KMS-11 (cell line): ENCODE measurements around the gene SEL1L3.

Experiments used
- H2AFZ ChIP-seq: fragments of 200-600 bp; sonication (generic); 2 replicates; pipeline ENCODE4 v1.6.1; 2016; ENCODE audit warnings: antibody characterized with exemption, mixed run types, low read depth
- H3K27ac ChIP-seq: fragments of 200-600 bp; sonication (generic); 2 replicates; pipeline ENCODE4 v1.6.1; 2016; ENCODE audit warnings: mild to moderate bottlenecking, mixed run types
- H3K27me3 ChIP-seq: fragments of 200-600 bp; sonication (generic); 2 replicates; pipeline ENCODE4 v1.6.1; 2017; ENCODE audit warnings: mild to moderate bottlenecking, low read depth, mixed run types, moderate library complexity; ENCODE audit not compliant: insufficient read depth
- H3K36me3 ChIP-seq: fragments of 200-600 bp; sonication (generic); 2 replicates; pipeline ENCODE4 v1.6.1; 2017; ENCODE audit warnings: mild to moderate bottlenecking, mixed run types; ENCODE audit not compliant: insufficient read depth
- H3K4me1 ChIP-seq: fragments of 200-600 bp; sonication (generic); 2 replicates; pipeline ENCODE4 v1.6.1; 2016; ENCODE audit warnings: mild to moderate bottlenecking, low read depth, mixed run types; ENCODE audit not compliant: poor library complexity, severe bottlenecking
- H3K4me2 ChIP-seq: fragments of 200-600 bp; sonication (generic); 2 replicates; pipeline ENCODE4 v1.7.0; 2016; ENCODE audit warnings: mild to moderate bottlenecking, mixed run types
- H3K4me3 ChIP-seq: fragments of 200-600 bp; sonication (generic); IDR thresholded peaks from 2 replicates; pipeline ENCODE4 v1.6.1; 2017; ENCODE audit warnings: low read depth, low read length, mixed read lengths; ENCODE audit not compliant: insufficient read depth
- H3K79me2 ChIP-seq: fragments of 200-600 bp; sonication (generic); 2 replicates; pipeline ENCODE4 v1.6.1; 2016; ENCODE audit warnings: low read depth, mixed run types; ENCODE audit not compliant: insufficient read depth
- H3K9ac ChIP-seq: fragments of 200-600 bp; sonication (generic); 2 replicates; pipeline ENCODE4 v1.6.1; 2016; ENCODE audit warnings: mild to moderate bottlenecking, mixed run types
- H4K20me1 ChIP-seq: fragments of 200-600 bp; sonication (generic); 2 replicates; pipeline ENCODE4 v1.6.1; 2016; ENCODE audit warnings: mild to moderate bottlenecking, mixed run types; ENCODE audit not compliant: insufficient read depth
- TF ChIP-seq, protein P1 (sequence below): fragments of 200-600 bp; sonication (generic); conservative IDR thresholded peaks from 2 replicates; pipeline ENCODE4 v1.6.1; 2017; ENCODE audit warnings: low read depth, mild to moderate bottlenecking, antibody characterized with exemption, low read length, moderate library complexity, mixed read lengths

SEL1L3 gene

DNA sequence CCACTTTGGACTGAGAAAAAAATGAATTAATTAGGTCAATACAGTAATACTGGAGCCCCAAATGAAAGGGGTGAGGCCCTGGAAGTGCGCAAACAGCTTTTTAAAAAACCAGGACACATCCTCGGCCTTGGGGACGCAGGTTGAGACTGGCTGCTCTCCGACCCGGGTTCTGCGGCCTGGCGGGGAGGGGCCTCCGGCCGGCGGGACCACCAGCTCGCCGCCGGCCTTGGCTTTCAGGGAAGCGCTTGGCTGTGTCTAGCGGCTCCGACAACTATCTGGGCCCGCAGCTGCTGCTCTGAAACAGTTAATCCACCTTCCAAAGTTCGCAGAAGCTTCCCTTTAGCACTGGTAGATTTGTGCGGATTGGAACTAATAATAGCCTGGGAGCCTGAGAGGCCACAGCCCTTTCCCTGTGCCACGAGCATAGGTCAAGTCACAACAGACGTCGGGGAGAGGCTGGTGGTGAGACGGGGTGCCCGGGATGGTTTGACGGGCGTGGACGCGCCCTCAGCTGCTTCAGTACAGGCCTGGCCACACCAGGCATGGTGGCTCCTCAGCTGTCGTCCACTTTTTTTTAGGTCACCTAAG lies 1.1 kb upstream of the SEL1L3 start:
- TF ChIP-seq, protein P1, sequence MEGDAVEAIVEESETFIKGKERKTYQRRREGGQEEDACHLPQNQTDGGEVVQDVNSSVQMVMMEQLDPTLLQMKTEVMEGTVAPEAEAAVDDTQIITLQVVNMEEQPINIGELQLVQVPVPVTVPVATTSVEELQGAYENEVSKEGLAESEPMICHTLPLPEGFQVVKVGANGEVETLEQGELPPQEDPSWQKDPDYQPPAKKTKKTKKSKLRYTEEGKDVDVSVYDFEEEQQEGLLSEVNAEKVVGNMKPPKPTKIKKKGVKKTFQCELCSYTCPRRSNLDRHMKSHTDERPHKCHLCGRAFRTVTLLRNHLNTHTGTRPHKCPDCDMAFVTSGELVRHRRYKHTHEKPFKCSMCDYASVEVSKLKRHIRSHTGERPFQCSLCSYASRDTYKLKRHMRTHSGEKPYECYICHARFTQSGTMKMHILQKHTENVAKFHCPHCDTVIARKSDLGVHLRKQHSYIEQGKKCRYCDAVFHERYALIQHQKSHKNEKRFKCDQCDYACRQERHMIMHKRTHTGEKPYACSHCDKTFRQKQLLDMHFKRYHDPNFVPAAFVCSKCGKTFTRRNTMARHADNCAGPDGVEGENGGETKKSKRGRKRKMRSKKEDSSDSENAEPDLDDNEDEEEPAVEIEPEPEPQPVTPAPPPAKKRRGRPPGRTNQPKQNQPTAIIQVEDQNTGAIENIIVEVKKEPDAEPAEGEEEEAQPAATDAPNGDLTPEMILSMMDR = no peak
- Histone ChIP-seq H2AFZ (no peak overlapping the region), H3K79me2 (no peaks in the 10 kb centered on the region), H4K20me1 (no peaks in the 10 kb centered on the region), H3K9ac (no peak overlapping the region), H3K36me3 (no peaks in the 10 kb centered on the region), H3K27me3 (no peaks in the 10 kb centered on the region), H3K4me1 (no peaks in the 10 kb centered on the region), H3K27ac (no peak overlapping the region), H3K4me2 (no peak overlapping the region), H3K4me3 (no peak overlapping the region)

DNA sequence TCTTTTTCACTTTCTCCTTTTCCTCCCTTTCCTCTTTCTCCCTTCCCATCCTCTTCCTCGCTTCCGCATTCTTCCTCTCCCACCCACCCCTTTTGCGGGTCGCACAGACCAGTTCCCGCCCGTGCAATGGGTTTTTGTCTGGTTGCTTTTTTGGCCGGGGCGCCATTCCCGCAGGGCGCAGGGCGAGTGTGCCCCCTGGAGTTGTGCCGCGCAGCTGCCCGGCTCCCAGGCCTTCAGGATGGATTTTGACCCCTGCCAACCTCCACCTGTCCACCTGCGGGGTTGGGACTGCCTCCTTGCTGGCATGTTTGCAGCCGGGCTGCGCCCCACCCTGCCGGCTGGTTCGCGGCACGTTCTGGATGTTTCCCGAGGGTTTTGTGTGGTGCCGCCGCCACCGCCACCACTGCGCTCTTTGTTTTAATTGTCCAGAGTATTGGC lies 578 bp upstream of the SEL1L3 start:
- no peaks in the 10 kb centered on the region for H4K20me1 ChIP-seq
- TF ChIP-seq, protein P1 = no peak
- H3K27me3 ChIP-seq = no peaks in the 10 kb centered on the region
- H3K4me1 ChIP-seq = no peaks in the 10 kb centered on the region
- H3K79me2 ChIP-seq = no peaks in the 10 kb centered on the region
- no peak overlapping the region for H3K4me2 ChIP-seq
- no peak overlapping the region for H3K4me3 ChIP-seq
- no peak overlapping the region for H3K9ac ChIP-seq
- H3K27ac ChIP-seq = no peak overlapping the region
- H3K36me3 ChIP-seq = no peaks in the 10 kb centered on the region
- no peak overlapping the region for H2AFZ ChIP-seq

DNA sequence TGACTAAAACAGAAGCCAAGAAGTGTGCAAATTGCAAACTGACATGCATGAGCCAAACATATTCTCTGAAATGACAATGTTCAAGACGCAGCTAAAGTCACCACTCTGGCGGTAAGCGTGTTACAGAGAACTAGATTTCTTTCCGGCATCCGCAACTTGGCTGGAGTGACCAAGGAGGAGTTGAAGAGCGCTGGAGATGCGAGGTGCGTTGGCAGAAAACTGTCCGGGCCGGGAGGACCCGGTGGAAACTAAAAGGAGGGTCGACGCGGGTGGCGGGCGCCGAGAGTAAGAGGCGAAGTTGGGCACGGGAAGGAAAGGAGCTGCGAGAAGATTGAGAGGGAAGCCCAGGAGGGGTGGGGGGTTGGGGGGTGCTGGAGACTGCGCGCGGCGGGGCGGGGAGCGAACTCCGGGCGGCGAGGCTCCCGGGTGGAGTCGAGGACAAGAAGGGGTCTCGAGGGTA lies 807 bp downstream of the SEL1L3 start:
- no peak overlapping the region for H3K9ac ChIP-seq
- H3K27me3 ChIP-seq = no peaks in the 10 kb centered on the region
- no peak overlapping the region for H3K4me3 ChIP-seq
- no peak overlapping the region for H3K27ac ChIP-seq
- TF ChIP-seq, protein P1 = no peak
- no peaks in the 10 kb centered on the region for H3K36me3 ChIP-seq
- H3K4me1 ChIP-seq = no peaks in the 10 kb centered on the region
- no peaks in the 10 kb centered on the region for H4K20me1 ChIP-seq
- no peaks in the 10 kb centered on the region for H3K79me2 ChIP-seq
- peak overlapping the region; percentile 57; the same call in 1 of the 2 replicates for H3K4me2 ChIP-seq
- H2AFZ ChIP-seq = peak overlapping the region; percentile 41

DNA sequence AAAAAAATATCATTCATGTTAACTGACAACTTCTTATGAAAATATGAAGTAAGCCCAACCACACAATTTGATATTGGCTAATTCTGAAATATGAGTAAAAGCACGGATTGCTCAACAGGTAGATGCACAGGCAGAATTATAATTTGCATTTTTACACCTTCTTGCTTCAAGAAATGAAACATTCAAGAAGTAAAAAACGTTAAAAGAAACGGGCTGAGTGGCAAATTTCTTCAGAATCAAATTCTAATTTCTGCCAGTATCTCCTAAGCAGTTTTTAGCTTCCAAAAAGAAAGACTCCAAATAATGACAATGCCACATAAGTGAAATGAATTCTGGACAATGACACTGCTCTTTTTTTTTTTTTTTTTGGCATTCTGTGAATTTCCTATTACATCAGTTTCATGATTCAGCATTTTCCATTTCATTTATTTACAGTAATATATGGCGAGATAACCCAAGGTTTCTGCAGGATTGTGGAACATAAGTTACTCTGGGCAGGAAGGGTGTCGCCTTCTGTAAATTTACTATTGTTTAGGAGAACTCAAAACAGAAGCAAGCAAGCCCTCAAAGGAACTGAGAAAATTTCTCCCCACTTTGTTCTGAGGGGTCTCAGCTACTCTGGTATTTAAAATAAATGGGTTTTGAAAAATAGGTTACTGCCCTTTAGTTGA lies 1.4 kb downstream of the SEL1L3 start:
- H3K79me2 ChIP-seq = no peaks in the 10 kb centered on the region
- H3K36me3 ChIP-seq = no peaks in the 10 kb centered on the region
- no peaks in the 10 kb centered on the region for H3K4me1 ChIP-seq
- peak overlapping the region; percentile 41; the same call in 1 of the 2 replicates for H2AFZ ChIP-seq
- H4K20me1 ChIP-seq = no peaks in the 10 kb centered on the region
- TF ChIP-seq, protein P1 = no peak
- H3K9ac ChIP-seq = no peak overlapping the region
- H3K4me2 ChIP-seq = peak overlapping the region; percentile 57; the same call in 1 of the 2 replicates
- no peaks in the 10 kb centered on the region for H3K27me3 ChIP-seq
- H3K27ac ChIP-seq = no peak overlapping the region
- no peak overlapping the region for H3K4me3 ChIP-seq
